Esophagus muscularis mucosa (tissue), 4 donors: Measurements from ENCODE around the gene CEP164. TPM values are rescaled to one million over a fixed set of nuclear protein-coding genes. Genes with fewer than 3 reads are reported as not detected.

ENCODE experiments used
- DNase-seq: peaks from one replicate; pipeline ENCODE4 v3.0.0-alpha.2; 2017; ENCODE audit errors: extremely low spot score
- H3K27ac ChIP-seq, 4 donors: fragments of 200-600 bp; sonication (generic); replicated peaks in 1 of 4; 1 replicate in 3 of 4; 2 replicates in 1 of 4; pipeline ENCODE4 v1.5.1; 2016 to 2019; ENCODE audit warnings: mild to moderate bottlenecking in 1 of 4
- H3K27me3 ChIP-seq, 4 donors: fragments of 200-600 bp; sonication (generic); one replicate each; pipeline versions ENCODE4 v1.5.1 to v1.6.0; 2016 to 2019
- H3K36me3 ChIP-seq, 4 donors: fragments of 200-600 bp; sonication (generic); one replicate each; pipeline ENCODE4 v1.5.1; 2016 to 2019
- H3K4me1 ChIP-seq, 4 donors: fragments of 200-600 bp; sonication (generic); one replicate each; pipeline ENCODE4 v1.5.1; 2016 to 2019
- H3K4me3 ChIP-seq, 4 donors: fragments of 200-600 bp; sonication (generic); 1 replicate in 2 of 4; 2 replicates in 2 of 4; pipeline ENCODE4 v1.5.1; 2016 to 2019; ENCODE audit warnings: mild to moderate bottlenecking in 4 of 4, moderate library complexity in 1 of 4
- H3K9me3 ChIP-seq, 4 donors: fragments of 200-600 bp; sonication (generic); 1 replicate in 3 of 4; 2 replicates in 1 of 4; pipeline ENCODE4 v1.5.1; 2016 to 2019
- EP300 ChIP-seq: sonication (generic); formaldehyde crosslinking; IDR thresholded peaks from one replicate; pipeline ENCODE4 v1.6.1; 2017; ENCODE audit warnings: antibody characterized with exemption
- POLR2A ChIP-seq: fragments of 450-650 bp; IDR thresholded peaks from one replicate; pipeline ENCODE4 v1.6.1; 2017; ENCODE audit warnings: antibody characterized with exemption, moderate library complexity, mild to moderate bottlenecking, low read depth
- POLR2AphosphoS5 ChIP-seq, 2 donors: sonication (generic); formaldehyde crosslinking; IDR thresholded peaks; one replicate each; pipeline ENCODE4 v1.6.1; 2017; ENCODE audit warnings: antibody characterized with exemption in 2 of 2
- WGBS: methylation state at CpG from one replicate; pipeline ENCODE4 v1.1.5; 2018; 5-methylcytosine and 5-hydroxymethylcytosine counted together
- intact Hi-C: fragments of 100-400 bp; cut with DNase I; formaldehyde crosslinking; loops from one replicate; pipeline ENCODE4 v1.15.1; 2023
- total RNA-seq, 4 donors: library from RNA; depleted of rRNA; stranded (reverse); fragments of >200 nt; gene quantifications; one replicate each; pipeline versions ENCODE4 v1.1.0 to v1.2.1, GENCODE V29; 2016
- TF ChIP-seq, protein P1 (sequence below), 3 experiments: fragments of 200-600 bp in 2 of 3; fragments of 450-650 bp in 1 of 3; sonication (generic) in 2 of 3; IDR thresholded peaks; one replicate each; pipeline ENCODE4 v1.5.1; 2017 to 2019; ENCODE audit warnings: antibody characterized with exemption in 3 of 3, mild to moderate bottlenecking in 2 of 3, moderate library complexity in 1 of 3

CEP164 gene
- total RNA-seq, 4 donors from 2014 or later: 16.4 to 21.2 (median 18.7) TPM

DNA sequence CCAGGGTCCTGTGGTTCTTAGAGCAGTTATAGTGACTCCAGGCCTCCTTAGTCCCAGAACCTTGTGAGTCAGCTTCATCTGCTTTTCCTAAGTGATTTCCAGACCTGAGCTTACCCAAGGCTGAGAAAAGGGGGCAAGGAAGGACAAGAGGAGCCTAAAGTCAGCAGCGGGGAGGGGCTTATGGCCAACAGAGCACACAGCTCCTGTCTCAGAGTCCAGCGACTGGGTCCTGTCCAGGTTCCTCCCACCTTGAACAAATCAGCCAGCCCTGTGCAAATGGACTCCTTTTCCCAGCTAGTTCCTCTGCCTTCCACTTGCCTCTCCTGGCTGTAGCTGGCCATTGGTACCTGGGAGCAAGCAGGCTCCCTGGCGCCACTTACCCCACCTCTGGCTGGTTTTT lies 22.5 kb upstream of the CEP164 start:
- Histone ChIP-seq H3K9me3 (no peaks in the 10 kb centered on the region), H3K4me3 (no peak overlapping the region), H3K27ac (no peak overlapping the region), H3K36me3 (peaks cover 0 to 8% (median 2%) of the 10 kb centered on the region in 4 donors), H3K27me3 (no peaks in the 10 kb centered on the region), H3K4me1 (peaks cover 9 to 10% (median 10%) of the 10 kb centered on the region in 4 donors)
- TF ChIP-seq EP300: no peak
- no peak for TF ChIP-seq POLR2AphosphoS5 (IDR thresholded peaks at IDR 0.05)
- 98% methylated on average over 3 of the region's 3 CpGs for WGBS
- intact Hi-C loops: no loop called here
- no peak for DNase-seq

- Histone ChIP-seq H3K4me1 (peaks cover 3 to 12% (median 9%) of the 10 kb centered on the region in 4 donors), H3K27ac (no peak overlapping the region), H3K9me3 (no peaks in the 10 kb centered on the region), H3K27me3 (no peaks in the 10 kb centered on the region), H3K36me3 (peaks cover 0 to 13% (median 5%) of the 10 kb centered on the region in 4 donors), H3K4me3 (no peak overlapping the region)
- no peak for DNase-seq
- TF ChIP-seq EP300: no peak
- no peak for TF ChIP-seq POLR2AphosphoS5 (IDR thresholded peaks at IDR 0.05)
- no peak for TF ChIP-seq POLR2A
- TF ChIP-seq, protein P1, sequence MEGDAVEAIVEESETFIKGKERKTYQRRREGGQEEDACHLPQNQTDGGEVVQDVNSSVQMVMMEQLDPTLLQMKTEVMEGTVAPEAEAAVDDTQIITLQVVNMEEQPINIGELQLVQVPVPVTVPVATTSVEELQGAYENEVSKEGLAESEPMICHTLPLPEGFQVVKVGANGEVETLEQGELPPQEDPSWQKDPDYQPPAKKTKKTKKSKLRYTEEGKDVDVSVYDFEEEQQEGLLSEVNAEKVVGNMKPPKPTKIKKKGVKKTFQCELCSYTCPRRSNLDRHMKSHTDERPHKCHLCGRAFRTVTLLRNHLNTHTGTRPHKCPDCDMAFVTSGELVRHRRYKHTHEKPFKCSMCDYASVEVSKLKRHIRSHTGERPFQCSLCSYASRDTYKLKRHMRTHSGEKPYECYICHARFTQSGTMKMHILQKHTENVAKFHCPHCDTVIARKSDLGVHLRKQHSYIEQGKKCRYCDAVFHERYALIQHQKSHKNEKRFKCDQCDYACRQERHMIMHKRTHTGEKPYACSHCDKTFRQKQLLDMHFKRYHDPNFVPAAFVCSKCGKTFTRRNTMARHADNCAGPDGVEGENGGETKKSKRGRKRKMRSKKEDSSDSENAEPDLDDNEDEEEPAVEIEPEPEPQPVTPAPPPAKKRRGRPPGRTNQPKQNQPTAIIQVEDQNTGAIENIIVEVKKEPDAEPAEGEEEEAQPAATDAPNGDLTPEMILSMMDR (IDR thresholded peaks at IDR 0.05): no peak
- WGBS: 97% methylated on average over 7 of the region's 7 CpGs
- intact Hi-C loops: no loop called here
These were observed 18.3 kb upstream of the CEP164 start for GRCh38 chr11:117309310-117309709.

DNA sequence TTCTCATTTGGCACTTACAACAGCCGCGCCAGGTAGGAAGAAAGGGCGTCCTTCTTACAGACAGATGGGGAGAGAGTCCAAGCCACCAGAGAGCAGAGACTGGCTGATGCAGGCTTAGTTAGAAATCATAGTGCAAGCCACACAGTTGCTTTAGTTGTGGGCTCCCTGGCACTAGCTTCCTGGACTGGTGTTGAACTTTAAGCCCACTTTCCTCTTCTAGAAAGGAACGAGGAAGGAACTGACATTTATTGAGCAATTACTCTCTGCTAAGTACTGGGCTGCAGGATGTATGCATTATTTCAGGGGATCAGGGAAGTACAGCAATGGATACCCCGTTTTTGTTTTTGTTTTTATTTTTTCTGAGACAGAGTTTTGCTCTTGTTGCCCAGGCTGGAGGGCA lies 14.6 kb upstream of the CEP164 start:
- Histone ChIP-seq H3K36me3 (peaks cover 0 to 7% (median 3%) of the 10 kb centered on the region in 4 donors), H3K9me3 (no peaks in the 10 kb centered on the region), H3K4me1 (peaks cover 21 to 42% (median 32%) of the 10 kb centered on the region in 4 donors), H3K4me3 (no peak overlapping the region), H3K27me3 (no peaks in the 10 kb centered on the region), H3K27ac (no peak overlapping the region)
- no peak for DNase-seq
- intact Hi-C loops: no loop called here
- TF ChIP-seq POLR2AphosphoS5 (IDR thresholded peaks at IDR 0.05) (no peak), POLR2A (no peak), EP300 (no peak)
- TF ChIP-seq, protein P1 (IDR thresholded peaks at IDR 0.05): no peak
- 90% methylated on average over 5 of the region's 5 CpGs for WGBS

GRCh38 chr11:117313828-117314768 lies 13.6 kb upstream of the CEP164 start:
- Histone ChIP-seq H3K4me1 (peaks cover 21 to 42% (median 32%) of the 10 kb centered on the region in 4 donors), H3K9me3 (no peaks in the 10 kb centered on the region), H3K4me3 (peak overlapping the region; percentile 73 to 98 (median 94)), H3K36me3 (peaks cover 0 to 7% (median 3%) of the 10 kb centered on the region in 4 donors), H3K27me3 (no peaks in the 10 kb centered on the region), H3K27ac (no peak overlapping the region)
- no peak for DNase-seq
- TF ChIP-seq, protein P1 (IDR thresholded peaks at IDR 0.05): no peak
- TF ChIP-seq EP300: no peak
- TF ChIP-seq POLR2AphosphoS5 (IDR thresholded peaks at IDR 0.05): no peak
- TF ChIP-seq POLR2A: no peak
- 82% methylated on average over 12 of the region's 14 CpGs for WGBS
- intact Hi-C loops: no loop called here

- H3K27me3 ChIP-seq: no peaks in the 10 kb centered on the region
- H3K9me3 ChIP-seq: no peaks in the 10 kb centered on the region
- TF ChIP-seq POLR2A (no peak), EP300 (no peak), POLR2AphosphoS5 (IDR thresholded peaks at IDR 0.05) (no peak)
- TF ChIP-seq, protein P1 (IDR thresholded peaks at IDR 0.05): no peak
- 60% methylated on average over 1 of the region's 10 CpGs for WGBS
- H3K36me3 ChIP-seq: peaks cover 0 to 7% (median 3%) of the 10 kb centered on the region in 4 donors
- no peak overlapping the region for H3K27ac ChIP-seq
- H3K4me3 ChIP-seq: peak overlapping the region; percentile 73 to 98 (median 94)
- intact Hi-C loops: no loop called here
- DNase-seq: no peak
- H3K4me1 ChIP-seq: peaks cover 21 to 42% (median 32%) of the 10 kb centered on the region in 4 donors
These were observed 12.8 kb upstream of the CEP164 start for GRCh38 chr11:117314840-117315239.
